Adrenal gland (tissue), 19 donors: Measurements from ENCODE around the gene OR5A2. TPM values are rescaled to one million over a fixed set of nuclear protein-coding genes. Genes with fewer than 3 reads are reported as not detected.
A peak's percentile ranks its signal among the peaks of the same experiment; 100 is the strongest.

Source experiments
- DNase-seq, 7 donors: peaks; one replicate each; pipeline ENCODE4 v3.0.0-alpha.2; 2019 to 2020
- H3K27ac ChIP-seq, 5 donors: fragments of 200-600 bp; sonication (generic) in 4 of 5; 1 replicate in 3 of 5; 2 replicates in 2 of 5; pipeline versions ENCODE4 v1.5.1 to v1.8.0; 2016 to 2020; ENCODE audit warnings: mild to moderate bottlenecking in 1 of 5
- H3K27me3 ChIP-seq: fragments of 200-600 bp; 2 replicates; pipeline ENCODE4 v1.8.0; 2021
- H3K36me3 ChIP-seq, 2 donors: fragments of 200-600 bp; replicated peaks in 1 of 2; 1 replicate in 1 of 2; 2 replicates in 1 of 2; pipeline versions ENCODE4 v1.5.1 to v1.8.0; 2018 to 2022
- H3K4me1 ChIP-seq, 2 donors: fragments of 200-600 bp; replicated peaks in 1 of 2; 1 replicate in 1 of 2; 2 replicates in 1 of 2; pipeline versions ENCODE4 v1.5.1 to v1.8.0; 2018 to 2021
- H3K4me3 ChIP-seq, 4 donors: fragments of 200-600 bp; sonication (generic) in 3 of 4; one replicate each; pipeline ENCODE4 v1.5.1; 2016 to 2018
- H3K9me3 ChIP-seq, 3 donors: fragments of 200-600 bp; sonication (generic) in 1 of 3; replicated peaks in 1 of 3; 1 replicate in 2 of 3; 2 replicates in 1 of 3; pipeline versions ENCODE4 v1.5.1 to v1.8.0; 2016 to 2021
- POLR2A ChIP-seq, 2 donors: fragments of 450-650 bp; IDR thresholded peaks; one replicate each; pipeline ENCODE4 v1.6.1; 2017; ENCODE audit warnings: antibody characterized with exemption in 2 of 2, mild to moderate bottlenecking in 2 of 2, moderate library complexity in 1 of 2
- WGBS, 4 donors: extraction: QIAGEN DNeasy Blood & Tissue Kit in 2 of 4; methylation state at CpG; one replicate each; pipeline versions ENCODE4 v1.1.5 to v1.1.7; 2013 to 2017; 5-methylcytosine and 5-hydroxymethylcytosine counted together
- intact Hi-C, 2 donors: fragments of 100-400 bp; cut with DNase I; formaldehyde crosslinking; loops; one replicate each; pipeline versions ENCODE4 v1.14.1 to v1.15.0; 2022 to 2023
- long read RNA-seq, 10 donors: library from polyadenylated mRNA in 3 of 10; unstranded in 2 of 10; stranded (forward) in 1 of 10; transcript quantifications; one replicate each; pipeline ENCODE4 v2.0.0 and lab custom pipeline, GENCODE V29; 2021 to 2026
- polyA plus RNA-seq, 3 donors: library from polyadenylated mRNA; stranded (reverse); fragments of 200-250 nt in 2 of 3; fragments of 350-450 nt in 1 of 3; fragmentation: Illumina TruSeq in 1 of 3; extraction: RNeasy Lipid Tissue Mini Kit (QIAGEN cat#74804) in 1 of 3; gene quantifications; one replicate each; pipeline ENCODE4 v1.2.3, GENCODE V29; 2013 to 2014
- total RNA-seq, 9 donors: library from RNA; depleted of rRNA in 4 of 9; stranded (reverse); fragments of >200 nt in 4 of 9; fragments of 120-200 nt in 1 of 9; fragmentation: NEBNext Ultra II Directional in 1 of 9; extraction: Animal tissue kit (Norgen Biotek cat#: 25700) in 1 of 9; gene quantifications; one replicate each; pipeline versions ENCODE4 v1.1.0 to v1.2.4, GENCODE V29; 2013 to 2023
- TF ChIP-seq, protein P1 (sequence below), 6 experiments: fragments of 450-650 bp in 4 of 6; fragments of 200-600 bp in 2 of 6; sonication (generic) in 1 of 6; IDR thresholded peaks; 1 replicate in 5 of 6; 2 replicates in 1 of 6; pipeline versions ENCODE4 v1.5.1 to v1.8.0; 2016 to 2021; ENCODE audit warnings: antibody characterized with exemption in 6 of 6, mild to moderate bottlenecking in 2 of 6, moderate library complexity in 1 of 6
- donor health status: healthy with polysubstance abuse.
- donor health status: Bipolar disorder and iron deficiency.
- donor health status: DM: yes; HTN: yes; CAD: no.
- donor health status: DM: no; HTN: no; CAD: no.
- donor health status: DM: no; HTN: no; CAD: no.
- donor health status: DM: yes; HTN: yes; CAD: no.

Gene OR5A2, protein sequence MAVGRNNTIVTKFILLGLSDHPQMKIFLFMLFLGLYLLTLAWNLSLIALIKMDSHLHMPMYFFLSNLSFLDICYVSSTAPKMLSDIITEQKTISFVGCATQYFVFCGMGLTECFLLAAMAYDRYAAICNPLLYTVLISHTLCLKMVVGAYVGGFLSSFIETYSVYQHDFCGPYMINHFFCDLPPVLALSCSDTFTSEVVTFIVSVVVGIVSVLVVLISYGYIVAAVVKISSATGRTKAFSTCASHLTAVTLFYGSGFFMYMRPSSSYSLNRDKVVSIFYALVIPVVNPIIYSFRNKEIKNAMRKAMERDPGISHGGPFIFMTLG
- total RNA-seq (not detected), polyA plus RNA-seq (not detected)
- long read RNA-seq, donor 1, result 0 reads
- long read RNA-seq, donor 2, result 0 reads
- long read RNA-seq, donor 3, result 0 reads
- long read RNA-seq, donor 4, result 0 reads
- long read RNA-seq, donor 5, result 0 reads
- long read RNA-seq, donor 6, result 0 reads
- long read RNA-seq, donor 7, result 0 reads
- long read RNA-seq, donor 8, result 0 reads
- long read RNA-seq, donor 9, result 0 reads
- long read RNA-seq, donor 10, result 0 reads

DNA sequence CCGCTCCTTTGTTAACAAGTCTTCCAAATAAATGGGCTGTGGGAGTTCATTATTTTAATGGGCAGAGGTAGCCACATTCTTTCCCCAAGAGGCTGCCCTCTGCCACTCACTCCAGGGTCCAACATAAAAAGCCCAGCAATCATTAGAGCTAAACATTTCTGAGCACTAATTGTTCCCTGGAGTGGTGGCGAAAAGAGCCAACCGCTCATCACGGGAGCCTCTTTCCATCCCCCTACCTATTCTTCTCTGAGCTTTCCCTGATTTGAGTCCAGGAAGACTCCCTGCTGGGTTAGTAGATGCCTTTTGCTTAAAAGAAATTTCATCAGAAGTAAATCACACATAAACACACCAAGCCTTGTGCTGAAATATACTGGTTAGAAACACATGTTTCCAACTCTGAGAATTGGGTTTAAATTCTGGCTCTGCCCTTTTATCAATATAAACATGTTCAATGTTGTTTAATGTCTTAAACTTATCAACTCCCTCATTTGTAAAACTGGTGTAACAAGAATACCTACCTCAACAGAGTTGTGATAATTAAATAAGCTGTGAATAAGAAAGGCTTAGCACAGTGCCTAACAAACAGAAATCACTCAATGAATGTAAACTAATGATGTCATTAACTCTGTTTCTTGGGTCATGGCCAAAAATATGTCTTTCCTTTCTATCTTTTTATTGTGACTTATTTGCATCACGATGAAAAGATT, at the start of gene OR5A2:
Gene OR5A2, minus strand, starts transcription at position 53 of the 707 bp plus-strand sequence. CDS start 3,460 bp downstream, outside the sequence.
- TF ChIP-seq, protein P1, sequence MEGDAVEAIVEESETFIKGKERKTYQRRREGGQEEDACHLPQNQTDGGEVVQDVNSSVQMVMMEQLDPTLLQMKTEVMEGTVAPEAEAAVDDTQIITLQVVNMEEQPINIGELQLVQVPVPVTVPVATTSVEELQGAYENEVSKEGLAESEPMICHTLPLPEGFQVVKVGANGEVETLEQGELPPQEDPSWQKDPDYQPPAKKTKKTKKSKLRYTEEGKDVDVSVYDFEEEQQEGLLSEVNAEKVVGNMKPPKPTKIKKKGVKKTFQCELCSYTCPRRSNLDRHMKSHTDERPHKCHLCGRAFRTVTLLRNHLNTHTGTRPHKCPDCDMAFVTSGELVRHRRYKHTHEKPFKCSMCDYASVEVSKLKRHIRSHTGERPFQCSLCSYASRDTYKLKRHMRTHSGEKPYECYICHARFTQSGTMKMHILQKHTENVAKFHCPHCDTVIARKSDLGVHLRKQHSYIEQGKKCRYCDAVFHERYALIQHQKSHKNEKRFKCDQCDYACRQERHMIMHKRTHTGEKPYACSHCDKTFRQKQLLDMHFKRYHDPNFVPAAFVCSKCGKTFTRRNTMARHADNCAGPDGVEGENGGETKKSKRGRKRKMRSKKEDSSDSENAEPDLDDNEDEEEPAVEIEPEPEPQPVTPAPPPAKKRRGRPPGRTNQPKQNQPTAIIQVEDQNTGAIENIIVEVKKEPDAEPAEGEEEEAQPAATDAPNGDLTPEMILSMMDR (IDR thresholded peaks at IDR 0.05), result no peak
- no peak for TF ChIP-seq POLR2A (IDR thresholded peaks at IDR 0.05)
- WGBS, 4 donors, result 49 to 58% (median 54%) methylated on average over 5 of the region's 5 CpGs
- Histone ChIP-seq H3K27ac (no peak within 1 kb of the TSS), H3K27me3 (no peaks in the 10 kb centered on the region), H3K4me3 (no peak within 1 kb of the TSS), H3K4me1 (no peaks in the 10 kb centered on the region), H3K36me3 (no peaks in the 10 kb centered on the region), H3K9me3 (no peaks in the 10 kb centered on the region)
- no peak for DNase-seq
- intact Hi-C loops, result loop anchor here in 1 of 2 donors (10.0 kb wide), 1 partner anchor 252 kb away; the partner anchor contains the start of gene DTX4

DNA sequence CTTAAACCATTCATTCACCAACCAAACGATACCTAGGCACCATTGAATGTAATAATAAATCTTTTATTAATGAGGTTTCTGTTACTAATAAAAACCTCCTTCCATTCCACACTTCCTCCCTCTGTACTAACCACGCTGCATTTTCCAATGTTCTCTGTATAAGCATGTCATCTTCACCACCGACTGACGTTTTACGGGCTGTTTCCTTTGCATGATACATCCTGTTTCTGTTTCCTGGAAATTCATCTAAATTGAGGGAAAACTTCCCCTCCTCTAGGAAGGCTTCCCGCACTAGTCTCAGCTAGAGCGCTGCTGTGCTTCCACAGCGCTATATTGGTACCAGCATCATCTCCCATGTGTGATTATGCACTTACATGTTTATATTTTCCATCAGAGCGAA, 49.0 kb upstream of the OR5A2 start:
- no peaks in the 10 kb centered on the region for H3K27me3 ChIP-seq
- DNase-seq, result no peak
- 56 to 71% (median 65%) methylated on average over 9 of the region's 9 CpGs for WGBS, 4 donors
- H3K4me1 ChIP-seq, result no peaks in the 10 kb centered on the region
- TF ChIP-seq, protein P1 (IDR thresholded peaks at IDR 0.05), result no peak
- no peak for TF ChIP-seq POLR2A (IDR thresholded peaks at IDR 0.05)
- no peak overlapping the region for H3K27ac ChIP-seq
- H3K4me3 ChIP-seq, result no peak overlapping the region
- intact Hi-C loops, result no loop called here
- no peaks in the 10 kb centered on the region for H3K36me3 ChIP-seq
- H3K9me3 ChIP-seq, result no peaks in the 10 kb centered on the region

DNA sequence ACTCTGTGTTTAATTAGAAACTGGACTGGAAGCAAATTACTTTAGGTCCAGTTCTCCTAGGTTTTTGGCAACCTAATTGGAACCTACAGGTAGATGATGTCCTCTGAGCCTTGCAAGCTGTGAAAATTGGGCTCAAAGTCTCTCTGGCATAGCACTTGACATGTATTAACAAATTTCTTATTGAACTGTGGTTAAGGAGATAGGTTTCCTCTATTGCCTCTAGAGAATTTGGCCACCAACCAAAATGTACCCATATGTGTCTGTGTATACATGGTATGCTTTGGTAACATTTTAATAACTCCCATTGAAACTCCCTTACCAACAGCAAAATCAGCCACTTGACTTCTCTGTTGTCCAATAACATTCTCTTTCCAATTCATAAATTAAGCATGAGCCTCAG, 46.8 kb upstream of the OR5A2 start, which contains the start of gene OR4D10:
Gene OR4D10, plus strand, starts transcription at position 301 of the 400 bp plus-strand sequence. CDS start 4,115 bp downstream, outside the sequence.
- no peaks in the 10 kb centered on the region for H3K36me3 ChIP-seq
- H3K27me3 ChIP-seq, result no peaks in the 10 kb centered on the region
- TF ChIP-seq, protein P1 (IDR thresholded peaks at IDR 0.05), result no peak
- TF ChIP-seq POLR2A (IDR thresholded peaks at IDR 0.05), result no peak
- no peak within 1 kb of the TSS for H3K4me3 ChIP-seq
- H3K4me1 ChIP-seq, result no peaks in the 10 kb centered on the region
- H3K9me3 ChIP-seq, result no peaks in the 10 kb centered on the region
- no peak for DNase-seq
- intact Hi-C loops, result no loop called here
- H3K27ac ChIP-seq, result no peak within 1 kb of the TSS

DNA sequence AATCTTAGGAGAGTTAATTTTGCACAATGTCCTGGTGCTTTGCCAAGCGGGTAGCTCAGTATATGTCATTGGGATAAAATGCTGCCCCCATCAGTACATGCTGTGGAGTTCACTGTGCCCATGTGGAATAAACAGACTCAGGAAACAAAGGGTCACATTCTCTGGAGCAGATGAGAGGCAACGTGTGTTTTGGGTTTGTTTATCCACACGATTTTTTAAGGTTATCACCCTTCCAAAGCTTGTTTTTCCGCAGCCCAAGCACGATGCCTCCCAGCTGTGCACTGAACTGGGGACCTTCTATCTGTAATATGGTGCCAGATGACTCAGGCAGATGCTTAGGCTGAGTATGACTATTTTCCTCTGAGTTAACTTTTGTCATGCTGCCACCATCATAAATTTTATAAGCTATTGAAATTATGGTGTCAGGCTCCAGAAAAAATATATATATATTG, 37.0 kb upstream of the OR5A2 start:
- Histone ChIP-seq H3K9me3 (no peaks in the 10 kb centered on the region), H3K4me3 (no peak overlapping the region), H3K27ac (no peak overlapping the region), H3K36me3 (no peaks in the 10 kb centered on the region), H3K4me1 (no peaks in the 10 kb centered on the region), H3K27me3 (no peaks in the 10 kb centered on the region)
- intact Hi-C loops, result no loop called here
- TF ChIP-seq POLR2A (IDR thresholded peaks at IDR 0.05), result no peak
- TF ChIP-seq, protein P1 (IDR thresholded peaks at IDR 0.05), result no peak
- DNase-seq, result peak in 3 of 7 donors; percentile 7 to 27 (median 25)
- 39 to 46% (median 42%) methylated on average over 5 of the region's 5 CpGs for WGBS, 4 donors
